Measurements from ENCODE around the gene ZNF684. TPM values are rescaled to one million over a fixed set of nuclear protein-coding genes. Genes with fewer than 3 reads are reported as not detected.
A peak's percentile ranks its signal among the peaks of the same experiment; 100 is the strongest.

The ZNF684 gene
- 8.1 and 18.7 TPM in 2 replicates for total RNA-seq (2011; cell fraction: chromatin; rRNA removed; ENCODE audit: low replicate concordance)
- 5.8 and 6.6 TPM in 2 replicates for total RNA-seq (2011; cell fraction: nucleolus; rRNA removed)
- 6.8 and 11.0 TPM in 2 replicates for total RNA-seq (2011; cell fraction: nucleoplasm; rRNA removed)
- total RNA-seq (2014; rRNA removed), result 4.6 and 5.4 TPM in 2 replicates
- 6.7 and 7.8 TPM in 2 replicates for total RNA-seq (2014; rRNA removed; fragmentation: Illumina TruSeq; extraction: Trizol)
- total RNA-seq (2015; rRNA removed; fragmentation: Illumina TruSeq; extraction: Trizol), result 7.1 and 8.8 TPM in 2 replicates
- 4.3 and 4.8 TPM in 2 replicates for total RNA-seq (2021)
- polyA plus RNA-seq (2011; rRNA removed), result 5.2 and 5.5 TPM in 2 replicates
- polyA plus RNA-seq (2011; cell fraction: cytosol; rRNA removed), result 1.4 and 2.2 TPM in 2 replicates
- polyA plus RNA-seq (2011; cell fraction: nucleus; rRNA removed), result 5.3 and 8.2 TPM in 2 replicates
- polyA plus RNA-seq (2012), result 4.3 and 4.7 TPM in 2 replicates
- polyA plus RNA-seq (2014; fragmentation: Illumina TruSeq; extraction: Trizol), result 5.3 and 6.0 TPM in 2 replicates
- polyA plus RNA-seq (2014; fragmentation: Nextera tagmentation; extraction: Ambion mirVana), result 1 to 10 TPM; 5.3 to 6.1 TPM
- 5.1 and 5.3 TPM in 2 replicates for polyA plus RNA-seq (2014; rRNA removed)
- polyA minus RNA-seq (2011; rRNA and poly(A)+ RNA removed), result 8.0 and 8.5 TPM in 2 replicates
- polyA minus RNA-seq (2011; cell fraction: cytosol; rRNA and poly(A)+ RNA removed), result 2.0 and 2.4 TPM in 2 replicates
- polyA minus RNA-seq (2011; cell fraction: nucleus; rRNA and poly(A)+ RNA removed), result 1.9 and 6.1 TPM in 2 replicates
- percentile 76 among the genes with signal in this experiment for Bru-seq, nascent RNA
- BruChase-seq, experiment 1, labeled RNA remaining after a 2-hour chase, result percentile 78 among the genes with signal in this experiment
- percentile 76 among the genes with signal in this experiment for BruChase-seq, experiment 2, labeled RNA remaining after a 6-hour chase
- long read RNA-seq, experiment 1, transcript ZNF684-203 (5 exons, 2,097 nt), result major isoform, 7 of 18 reads
- long read RNA-seq, experiment 1, partial matches to known transcripts, result 0 of 18 reads
- long read RNA-seq, experiment 1, other reads (novel, unspliced or antisense), result 5 of 18 reads
- long read RNA-seq, experiment 2, partial matches to known transcripts, result 1 of 2 reads
- long read RNA-seq, experiment 2, other reads (novel, unspliced or antisense), result 1 of 2 reads
- long read RNA-seq, experiment 3, partial matches to known transcripts, result 0 of 1 reads
- long read RNA-seq, experiment 3, other reads (novel, unspliced or antisense), result 0 of 1 reads

GRCh38 chr1:40531381-40532061, at the start of gene ZNF684:
Gene ZNF684, plus strand, starts transcription at chr1:40531637. Its CDS starts 1,530 bp downstream, at chr1:40533167.
- Histone ChIP-seq H3K9me1 (ENCODE audit: control insufficient read depth, insufficient read depth, low read length) (no peaks in the 10 kb centered on the region), H2AFZ (ENCODE audit: low read depth, low read length) (peak within 1 kb of the TSS; percentile 95), H3K9ac (ENCODE audit: insufficient read depth in 1 of 2, low read depth in 2 of 2, low read length in 2 of 2) (peak within 1 kb of the TSS; percentile 67 to 91), H3K27me3 (ENCODE audit: control insufficient read depth in 2 of 2, insufficient read depth in 2 of 2, low read length in 2 of 2) (no peaks in the 10 kb centered on the region), H3K36me3 (ENCODE audit: control insufficient read depth, insufficient read depth, low read length) (peaks cover 4% of the 10 kb centered on the region; the same call in 2 of the 3 replicates), H3K79me2 (ENCODE audit: control insufficient read depth, insufficient read depth, low read length) (peaks cover 9% of the 10 kb centered on the region; the same call in 1 of the 3 replicates), H3K4me2 (ENCODE audit: insufficient read depth, low read length) (peak within 1 kb of the TSS; percentile 98), H4K20me1 (replicated peaks; ENCODE audit: control insufficient read depth, insufficient read depth, low read length) (no peaks in the 10 kb centered on the region), H3K27ac (ENCODE audit: extremely low read depth, low read depth, low read length) (peak within 1 kb of the TSS; percentile 69), H3K4me3 (peak within 1 kb of the TSS; percentile 49), H3K4me1 (replicated peaks in 1 of 2; ENCODE audit: control insufficient read depth in 2 of 2, insufficient read depth in 2 of 2, low read length in 2 of 2) (peaks cover 0 to 5% of the 10 kb centered on the region in 2 experiments; a peak in 2 of 5 replicates), H3K9me3 (replicated peaks; ENCODE audit: control insufficient read depth, insufficient read depth, low read depth, low read length) (no peaks in the 10 kb centered on the region)
- in situ Hi-C loops (cut with MboI), result no loop called here
- peak; percentile 99 for ATAC-seq
- TSS peak; percentile 78 for BruUV-seq (replicated peaks)
- ChIA-PET CTCF (ENCODE audit: low intra/inter-chr PET ratio) (no interaction called here), POLR2A (interaction anchor here (0.5 to 2.2 kb wide), 28 partner anchors 9 to 1534 kb away, joined by 3 to 20 read pairs (median 3); partner anchors contain the start of gene EXO5)
- peak; percentile 100 for FAIRE-seq
- WGBS (ENCODE audit: insufficient coverage, low coverage, missing lambda C conversion rate), result 1% methylated on average over 35 of the region's 35 CpGs
- intact Hi-C loops (cut with micrococcal nuclease), result no loop called here
- DNase-seq (ENCODE audit: extremely low read depth in 1 of 4, low spot score in 3 of 4), result peak; percentile 96 to 99 (median 96)
- no peak for TF ChIP-seq ZNF133 (CRISPR knock-in tag; IDR thresholded peaks at IDR 0.05)
- TF ChIP-seq ZNF507 (tag; conservative IDR thresholded peaks at IDR 0.05), result no peak
- no peak for TF ChIP-seq YBX1 (IDR thresholded peaks at IDR 0.05)
- no peak for TF ChIP-seq BCL6 (CRISPR knock-in tag; IDR thresholded peaks at IDR 0.05)
- no peak for TF ChIP-seq ZNF699 (CRISPR knock-in tag; IDR thresholded peaks at IDR 0.05; ENCODE audit: insufficient replicate concordance)
- no peak for TF ChIP-seq NFXL1 (CRISPR knock-in tag; IDR thresholded peaks at IDR 0.05)
- no peak for TF ChIP-seq RNF219 (CRISPR knock-in tag; IDR thresholded peaks at IDR 0.05)
- 0 out of 2 replicates have a peak, but pooled peaks have one; percentile 8 for TF ChIP-seq ZBTB2 (IDR thresholded peaks at IDR 0.05)
- TF ChIP-seq MCM2 (IDR thresholded peaks at IDR 0.05; ENCODE audit: low read depth), result no peak
- peak in 1 of 2 experiments; percentile 58; a peak in 2 of 4 replicates for TF ChIP-seq MAZ (CRISPR knock-in tag; conservative IDR thresholded peaks at IDR 0.05 in 1 of 2, IDR thresholded peaks at IDR 0.05 in 1 of 2)
- TF ChIP-seq ZBTB17 (CRISPR knock-in tag; IDR thresholded peaks at IDR 0.05), result no peak

All from K562 (cell line).